Measurements from ENCODE around the gene NUP205.
"Not testable (repeated sequence)": the region's sequence is repeated elsewhere in the genome, so short reads cannot be mapped to it uniquely, and the experiment has no call there.

Gene NUP205

DNA sequence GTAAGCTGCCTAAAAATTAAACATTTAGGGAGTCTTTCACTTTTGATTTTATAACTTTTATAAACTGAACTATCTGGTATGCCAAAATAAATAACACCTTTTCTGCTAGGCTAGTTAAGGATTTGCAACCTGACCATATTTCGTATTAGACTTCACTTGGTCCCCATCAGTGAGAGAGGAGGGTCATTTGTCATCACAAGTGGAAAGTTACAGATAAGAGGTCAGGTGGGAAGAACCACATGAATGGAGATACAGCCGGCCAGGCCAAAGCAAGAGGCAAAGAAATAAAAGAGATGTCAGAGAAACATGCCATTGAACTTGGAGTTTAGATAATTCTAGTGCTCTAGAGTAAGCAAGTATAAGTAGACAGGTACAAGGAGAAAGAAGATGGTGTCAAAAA is 60.1 kb downstream of the NUP205 start:
- DNase-seq (ENCODE audit: low read depth in 2 of 2, low spot score in 1 of 2), result no peak

DNA sequence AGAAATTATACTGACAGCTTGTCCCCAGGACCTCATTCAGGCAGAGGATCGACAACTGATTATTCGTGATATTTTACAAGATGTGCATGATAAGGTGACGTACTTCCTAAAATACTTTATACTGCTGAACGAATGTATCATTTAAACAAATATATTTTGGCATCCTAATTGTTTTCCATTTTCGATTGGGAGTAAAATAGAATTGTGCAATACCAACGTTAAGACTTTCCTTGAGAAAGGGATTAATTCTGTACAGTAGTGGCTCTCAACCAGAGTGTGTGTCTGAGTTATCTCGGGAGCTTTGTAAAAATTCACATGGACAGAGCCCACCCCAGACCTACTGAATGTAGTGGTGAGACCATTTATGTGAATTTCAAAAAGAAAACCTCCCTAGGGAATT is 60.8 kb downstream of the NUP205 start:
- no peak for DNase-seq (ENCODE audit: low read depth in 2 of 2, low spot score in 1 of 2)

DNA sequence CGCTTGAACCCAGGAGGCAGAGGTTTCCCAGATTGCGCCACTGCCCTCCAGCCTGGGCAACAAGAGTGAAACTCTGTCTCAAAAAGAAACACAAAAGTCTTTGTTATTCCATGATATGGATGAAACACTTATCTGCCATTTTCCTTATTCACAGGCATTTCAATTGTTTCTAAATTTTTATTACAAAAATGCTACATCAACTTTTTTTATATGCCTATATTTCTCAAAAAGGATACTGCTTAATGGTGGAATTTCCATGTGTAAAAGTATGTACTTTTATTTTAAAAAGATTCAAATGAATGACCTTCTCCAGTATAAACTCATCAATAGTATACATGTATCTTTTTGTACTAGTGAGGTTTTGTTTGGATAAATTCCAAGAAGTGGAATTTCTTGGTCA is 62.7 kb downstream of the NUP205 start:
- DNase-seq (ENCODE audit: low read depth in 2 of 2, low spot score in 1 of 2), result no peak

DNA sequence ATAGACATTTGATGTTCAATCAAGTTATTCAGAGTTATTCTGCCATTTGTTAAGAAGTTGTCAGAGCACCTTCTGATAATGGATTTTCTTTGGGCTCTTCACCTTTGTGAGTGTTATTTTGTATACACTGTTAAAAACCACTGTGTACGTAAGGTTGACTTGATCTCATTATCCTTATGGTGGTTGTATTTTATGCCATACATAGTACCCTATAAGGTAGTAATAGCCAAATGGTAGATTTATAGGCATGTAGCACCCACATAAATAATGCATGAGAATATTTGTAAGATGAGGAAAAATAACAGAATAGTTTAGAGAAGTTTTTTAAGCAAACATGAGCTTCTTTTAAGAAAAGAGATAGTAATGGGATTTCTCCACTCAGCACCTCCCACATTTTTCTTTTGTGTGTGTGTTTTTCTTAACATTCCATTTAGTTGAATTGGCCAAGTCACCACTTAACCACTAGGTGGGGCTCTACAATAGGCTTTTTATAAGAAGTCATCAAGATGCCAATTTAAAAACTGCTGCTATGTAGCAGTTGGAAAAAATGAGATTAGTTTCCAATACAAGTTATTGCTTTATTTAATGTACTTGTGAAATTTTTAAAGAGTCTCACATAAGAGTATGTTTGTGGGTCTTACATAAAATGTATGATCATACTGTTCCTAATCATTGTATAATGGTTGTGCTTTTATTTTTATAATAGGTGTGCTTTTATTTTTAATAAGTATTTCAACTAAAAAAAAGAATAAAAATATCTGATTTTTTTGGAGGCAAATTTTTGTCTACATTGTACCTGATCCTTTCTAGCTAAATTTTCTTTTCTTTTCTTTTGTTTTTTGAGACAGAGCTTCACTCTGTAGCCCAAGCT is 63.5 kb downstream of the NUP205 start:
- no peak for DNase-seq (ENCODE audit: low read depth in 2 of 2, low spot score in 1 of 2)

DNA sequence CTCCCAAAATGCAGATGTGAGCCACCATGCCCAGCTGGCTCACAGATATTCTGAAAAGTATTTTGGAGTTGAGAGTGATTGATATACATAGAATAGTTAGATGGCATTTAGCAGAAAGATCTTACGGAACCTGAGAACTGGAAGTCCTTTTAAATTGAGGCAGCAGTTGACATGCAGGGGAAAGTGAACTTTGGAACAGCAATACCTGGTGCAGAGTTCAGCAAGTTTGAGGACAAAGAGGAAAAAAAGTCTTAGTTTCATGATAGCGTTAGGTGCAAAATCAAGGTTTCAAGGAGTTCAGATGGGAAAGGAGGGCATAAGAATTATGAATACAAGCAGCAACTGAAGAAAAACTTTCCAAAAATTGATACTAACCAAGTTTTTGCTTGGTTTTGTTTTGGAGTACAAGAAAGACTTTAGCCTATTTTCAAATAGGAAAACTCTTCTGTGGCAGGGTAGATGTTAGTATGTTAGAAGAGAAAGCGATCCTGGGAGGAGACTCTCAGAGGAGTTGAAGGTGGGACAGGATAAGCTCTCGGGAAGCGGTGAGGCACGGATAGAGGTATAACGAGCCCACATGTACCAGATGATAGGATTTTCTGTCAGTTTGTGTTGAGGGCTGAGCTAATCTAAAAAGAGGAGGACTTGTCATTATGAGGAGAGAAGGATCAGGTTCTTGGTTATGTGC is 76.6 kb downstream of the NUP205 start:
- DNase-seq (ENCODE audit: low read depth in 2 of 2, low spot score in 1 of 2), result no peak

DNA sequence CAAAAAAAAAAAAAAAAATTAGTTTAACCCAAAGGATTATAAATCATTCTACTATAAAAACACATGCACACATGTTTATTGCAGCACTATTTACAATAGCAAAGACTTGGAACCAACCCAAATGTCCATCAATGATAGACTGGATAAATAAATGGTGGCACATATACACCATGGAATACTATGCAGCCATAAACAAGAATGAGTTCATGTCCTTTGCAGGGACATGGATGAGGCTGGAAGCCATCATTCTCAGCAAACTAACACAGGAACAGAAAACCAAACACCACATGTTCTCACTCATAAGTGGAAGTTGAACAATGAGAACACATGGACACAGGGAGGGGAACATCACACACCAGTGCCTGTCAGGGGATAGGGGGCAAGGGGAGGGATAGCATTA is 82.0 kb downstream of the NUP205 start:
- DNase-seq (ENCODE audit: low read depth in 2 of 2, low spot score in 1 of 2), result not testable (repeated sequence)

DNA sequence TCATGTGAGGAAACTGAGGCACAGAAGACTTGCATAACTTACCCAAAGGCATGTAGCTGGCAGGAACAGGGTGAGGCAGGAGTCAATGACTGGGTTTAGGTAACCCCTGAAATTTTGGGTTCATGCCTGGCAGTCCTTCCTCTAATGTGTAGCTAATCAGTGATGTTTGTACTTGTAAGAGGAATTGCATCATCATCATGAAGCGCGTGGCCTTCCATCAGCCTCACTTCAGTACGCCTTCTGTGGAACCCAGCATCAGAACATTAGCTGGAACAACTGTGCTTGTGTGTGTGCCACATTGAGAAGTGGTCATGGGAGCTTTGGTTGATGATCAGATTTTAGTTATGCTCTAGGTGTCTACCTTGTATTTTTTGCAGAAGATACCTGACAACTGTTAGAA is 86.4 kb downstream of the NUP205 start:
- no peak for DNase-seq (ENCODE audit: low read depth in 2 of 2, low spot score in 1 of 2)

DNA sequence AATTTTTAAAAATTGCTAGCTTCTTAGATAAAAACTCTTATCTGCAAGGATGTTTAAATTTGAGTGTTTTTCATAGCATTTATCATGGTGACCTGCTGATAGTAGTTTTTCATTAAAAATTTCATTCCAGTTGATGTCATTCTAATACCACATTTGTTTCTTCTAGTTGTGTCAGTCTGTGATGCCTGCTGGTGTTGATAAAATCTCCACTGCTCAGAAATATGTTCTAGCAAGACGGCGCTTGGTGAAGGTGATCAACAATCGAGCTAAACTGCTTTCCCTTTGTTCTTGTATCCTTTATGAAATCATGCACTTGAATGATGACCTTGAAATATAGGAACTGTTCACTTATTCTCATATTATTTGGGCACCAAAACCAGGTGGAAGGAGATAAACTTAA is 87.0 kb downstream of the NUP205 start:
- DNase-seq (ENCODE audit: low read depth in 2 of 2, low spot score in 1 of 2), result no peak

DNA sequence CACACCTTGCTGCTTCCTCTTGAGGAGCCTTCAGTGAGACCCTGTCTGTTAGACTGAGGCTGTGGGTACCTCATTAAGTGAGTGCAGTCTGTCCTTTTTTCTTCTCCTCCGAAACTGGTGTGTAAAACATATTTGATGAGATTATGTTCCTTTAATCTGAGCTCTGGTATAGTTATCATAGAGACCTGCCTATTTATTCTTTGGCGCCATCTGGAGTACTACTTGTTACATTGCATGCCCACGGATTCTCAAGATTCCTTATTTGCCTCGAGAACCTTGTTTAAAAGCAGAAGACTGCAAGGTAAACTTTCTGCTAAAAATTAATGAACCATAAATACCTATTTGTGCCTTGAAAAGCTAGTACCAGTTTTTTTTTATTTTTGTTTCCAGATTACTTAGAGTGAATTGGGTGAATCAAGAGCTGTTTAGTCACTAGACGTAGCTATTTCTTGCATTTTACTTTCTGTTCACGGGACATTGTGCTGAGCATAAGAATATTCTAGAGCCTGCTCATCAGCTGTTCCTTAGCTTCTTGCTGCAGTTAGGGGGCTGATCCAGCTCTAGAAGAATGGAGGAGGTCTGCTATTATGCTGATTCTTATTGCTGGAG is 87.7 kb downstream of the NUP205 start:
- no peak for DNase-seq (ENCODE audit: low read depth in 2 of 2, low spot score in 1 of 2)

DNA sequence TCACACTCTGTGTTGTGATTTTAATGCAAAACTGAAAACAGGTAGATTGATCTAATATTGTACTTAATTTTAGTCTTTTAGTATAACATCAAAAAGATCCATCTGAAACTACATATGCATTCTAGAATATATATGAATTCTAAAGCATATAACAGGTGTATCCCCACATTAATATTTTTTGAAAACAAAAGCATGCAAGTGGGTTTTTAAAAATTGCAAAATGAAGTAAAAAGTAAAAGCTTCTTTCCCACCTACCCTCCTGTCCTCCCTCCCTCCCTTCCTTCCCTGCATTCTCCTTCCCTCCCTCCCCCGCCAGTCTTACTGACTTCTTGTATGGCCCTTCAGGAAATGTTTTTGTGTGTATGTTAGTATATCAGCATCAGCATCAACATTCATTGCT is 90.0 kb downstream of the NUP205 start:
- no peak for DNase-seq (ENCODE audit: low read depth in 2 of 2, low spot score in 1 of 2)

DNA sequence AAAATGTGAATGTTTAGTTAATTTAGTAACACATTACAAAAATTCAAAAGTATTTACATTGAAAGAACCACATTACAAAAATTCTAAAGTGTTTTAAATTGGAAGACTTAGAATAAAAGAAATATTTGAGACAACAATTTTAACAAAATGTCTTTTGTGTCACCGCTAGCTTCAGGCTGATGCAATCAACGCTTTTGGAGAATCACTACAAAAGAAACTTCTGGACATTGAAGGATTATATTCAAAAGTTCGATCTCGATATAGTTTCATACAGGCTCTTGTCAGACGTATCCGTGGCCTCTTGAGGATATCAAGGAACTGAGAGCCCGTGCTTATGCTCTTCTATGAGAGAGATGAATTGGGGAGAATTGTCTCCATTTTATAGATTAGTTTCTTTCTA is 90.5 kb downstream of the NUP205 start:
- DNase-seq (ENCODE audit: low read depth in 2 of 2, low spot score in 1 of 2), result no peak

DNA sequence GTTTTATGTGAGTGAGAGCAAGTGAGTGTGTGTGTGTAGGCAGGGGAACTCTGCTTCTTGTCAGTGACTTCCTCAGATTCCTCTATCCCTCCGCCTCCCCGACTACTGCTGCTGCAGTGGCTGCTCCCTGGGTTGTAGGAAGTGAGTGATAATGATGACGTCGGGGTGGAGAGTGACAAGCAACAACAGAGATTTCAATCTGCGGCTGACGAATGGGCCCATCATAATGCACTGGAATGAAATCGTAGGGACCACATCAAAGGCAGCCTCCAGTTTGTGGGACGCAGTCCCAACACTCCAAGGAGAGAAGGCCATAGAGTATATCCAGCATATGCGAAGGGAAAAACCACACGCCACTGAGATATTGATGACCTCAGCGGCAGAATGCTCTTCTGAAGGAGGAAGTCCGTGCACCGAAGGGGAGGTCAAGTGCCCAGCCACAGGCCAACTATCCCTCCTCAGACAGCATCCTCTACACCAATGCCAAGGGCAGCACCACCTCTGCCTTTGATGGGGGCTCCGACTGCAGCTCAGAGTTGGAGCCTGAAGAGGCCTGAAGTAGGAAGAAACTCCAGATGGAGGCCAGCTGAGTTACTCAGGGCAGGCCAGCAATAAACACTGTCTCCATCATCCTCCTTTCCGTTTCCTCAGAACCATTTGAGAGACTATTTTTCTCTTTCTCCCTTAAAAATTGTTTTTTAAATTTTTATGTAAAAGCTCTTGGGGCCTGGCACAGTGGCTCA is 93.3 kb downstream of the NUP205 start:
- no peak for DNase-seq (ENCODE audit: low read depth in 2 of 2, low spot score in 1 of 2)

DNA sequence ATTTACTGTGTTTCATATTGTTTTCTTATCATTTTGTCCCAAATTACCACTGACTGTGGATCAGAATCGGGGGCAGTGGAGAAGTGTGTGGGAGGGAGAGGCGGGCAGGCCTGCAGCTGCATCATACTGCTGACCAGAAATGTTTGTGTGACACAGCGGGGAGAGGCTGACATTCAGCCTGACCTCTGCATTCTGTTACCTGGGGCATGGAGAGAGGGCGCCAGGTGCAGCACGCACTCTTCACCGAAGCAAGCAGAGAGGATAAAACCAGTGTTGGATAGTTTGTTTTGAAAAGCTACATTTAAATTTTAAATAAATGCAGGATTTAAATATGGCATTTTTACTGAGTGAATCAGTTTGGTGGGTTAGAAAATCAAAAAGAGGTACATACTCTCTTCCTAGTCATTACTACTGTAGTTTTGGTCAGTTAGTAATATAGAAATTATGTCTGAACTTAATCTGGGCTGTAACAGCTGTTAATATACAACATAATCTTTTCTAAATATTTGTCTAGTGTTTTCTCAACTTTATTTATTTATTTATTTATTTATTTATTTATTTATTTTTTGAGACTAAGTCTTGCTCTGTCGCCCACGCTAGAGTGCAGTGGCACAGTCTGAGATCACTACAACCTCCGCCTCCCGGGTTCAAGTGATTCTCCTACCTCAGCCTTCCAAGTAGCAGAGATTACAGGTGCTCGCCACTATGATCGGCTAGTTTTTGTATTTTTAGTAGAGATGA is 95.8 kb downstream of the NUP205 start:
- DNase-seq (ENCODE audit: low read depth in 2 of 2, low spot score in 1 of 2), result no peak

DNA sequence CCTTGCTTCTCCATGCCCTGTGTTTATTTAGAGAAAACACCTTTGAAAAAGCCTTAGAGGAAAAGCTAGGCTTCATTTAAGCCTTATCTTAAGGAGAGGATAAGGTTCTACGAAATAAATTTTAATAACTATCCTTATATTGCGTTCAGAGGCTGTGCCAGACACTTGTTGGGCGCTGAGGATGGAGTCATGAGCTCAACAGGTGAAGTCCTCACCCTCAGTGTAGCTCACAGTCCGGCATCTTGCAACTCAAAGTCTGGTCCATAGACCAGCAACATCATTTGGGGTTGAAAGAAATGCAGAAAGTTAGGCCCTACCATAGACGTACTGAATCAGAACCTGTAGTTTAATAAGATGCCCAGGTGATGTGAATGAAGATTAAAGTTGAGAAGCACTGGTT is 100.8 kb downstream of the NUP205 start:
- no peak for DNase-seq (ENCODE audit: low read depth in 2 of 2, low spot score in 1 of 2)

DNA sequence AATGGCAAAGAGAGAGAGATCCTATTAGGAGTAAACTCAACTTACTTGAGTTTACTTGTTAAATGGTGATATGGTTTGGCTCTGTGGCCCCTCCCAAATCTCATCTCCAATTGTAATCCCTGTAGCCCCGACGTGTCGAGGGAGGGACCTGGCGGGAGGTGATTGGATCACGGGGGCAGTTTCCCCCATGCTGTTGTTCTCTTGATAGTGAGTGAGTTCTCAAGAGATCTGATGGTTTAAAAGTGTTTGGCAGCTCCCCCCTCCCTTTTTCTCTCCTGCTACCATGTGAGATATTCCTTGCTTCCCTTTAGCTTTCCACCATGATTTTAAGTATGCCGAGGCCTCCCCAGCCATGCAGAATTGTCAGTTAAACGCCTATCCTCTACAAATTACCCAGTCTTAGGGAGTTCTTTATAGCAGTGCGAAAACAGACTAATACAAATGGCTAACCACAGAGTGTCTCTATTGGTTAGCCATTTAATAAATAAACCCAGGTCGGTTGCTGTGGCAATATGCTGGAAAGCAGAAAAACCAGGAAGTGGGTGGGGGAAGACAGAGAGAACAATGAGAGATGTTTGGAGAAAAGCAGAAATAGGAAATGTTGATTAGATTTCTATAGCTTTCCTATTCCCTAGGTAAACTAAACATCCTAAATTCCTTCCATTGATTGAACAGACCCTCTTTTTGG is 101.6 kb downstream of the NUP205 start:
- no peak for DNase-seq (ENCODE audit: low read depth in 2 of 2, low spot score in 1 of 2)

DNA sequence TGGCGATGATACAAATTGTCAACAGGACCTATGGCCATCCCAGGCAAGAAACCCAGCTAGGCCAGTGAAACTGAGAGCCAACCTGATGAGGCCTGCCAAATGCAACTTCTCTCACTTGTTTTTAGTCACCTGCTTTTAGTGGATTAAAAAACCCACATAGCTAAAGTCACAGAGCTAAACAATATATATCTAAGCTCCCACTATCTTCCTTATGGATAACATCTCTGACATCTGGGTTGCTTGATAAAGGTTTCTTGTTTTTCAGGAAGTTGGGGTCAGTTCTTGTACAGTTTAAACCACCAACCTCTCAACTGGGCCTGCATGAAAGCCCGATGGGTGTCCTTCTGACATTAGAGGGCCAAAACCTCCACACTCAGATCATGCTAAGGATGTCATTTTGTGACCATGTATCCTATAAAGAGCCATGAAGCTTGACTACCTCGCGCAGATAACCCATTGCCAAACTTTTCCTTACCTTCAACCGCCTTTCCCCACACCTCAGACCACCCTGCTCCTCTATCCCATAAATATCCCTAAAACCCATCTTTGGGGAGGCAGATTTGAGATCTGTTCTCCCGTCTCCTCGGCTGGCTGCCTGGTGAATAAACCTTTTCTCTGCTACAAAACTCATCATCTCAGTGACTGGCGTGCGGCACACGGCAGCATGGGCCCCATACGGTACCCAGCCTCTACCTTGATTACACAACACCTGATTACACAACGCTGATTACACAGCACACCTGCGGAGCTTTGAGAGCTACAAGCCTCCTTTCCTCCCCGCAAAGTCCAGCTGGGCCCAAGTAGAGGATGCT is 103.8 kb downstream of the NUP205 start:
- DNase-seq (ENCODE audit: low read depth in 2 of 2, low spot score in 1 of 2), result no peak

DNA sequence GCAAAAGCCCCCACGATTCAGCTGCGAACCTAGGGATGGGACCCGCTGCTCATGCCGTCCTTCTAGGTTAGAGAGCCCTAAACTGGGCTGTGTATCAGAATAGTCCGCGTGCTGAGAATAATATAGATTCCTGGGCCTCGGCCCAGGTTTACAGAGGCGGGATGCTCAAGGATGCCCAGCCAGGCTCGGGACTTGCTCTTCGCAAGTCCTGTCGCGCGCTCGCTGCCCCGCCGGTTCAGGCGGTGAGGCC is 104.3 kb downstream of the NUP205 start:
- DNase-seq (ENCODE audit: low read depth in 2 of 2, low spot score in 1 of 2), result no peak

DNA sequence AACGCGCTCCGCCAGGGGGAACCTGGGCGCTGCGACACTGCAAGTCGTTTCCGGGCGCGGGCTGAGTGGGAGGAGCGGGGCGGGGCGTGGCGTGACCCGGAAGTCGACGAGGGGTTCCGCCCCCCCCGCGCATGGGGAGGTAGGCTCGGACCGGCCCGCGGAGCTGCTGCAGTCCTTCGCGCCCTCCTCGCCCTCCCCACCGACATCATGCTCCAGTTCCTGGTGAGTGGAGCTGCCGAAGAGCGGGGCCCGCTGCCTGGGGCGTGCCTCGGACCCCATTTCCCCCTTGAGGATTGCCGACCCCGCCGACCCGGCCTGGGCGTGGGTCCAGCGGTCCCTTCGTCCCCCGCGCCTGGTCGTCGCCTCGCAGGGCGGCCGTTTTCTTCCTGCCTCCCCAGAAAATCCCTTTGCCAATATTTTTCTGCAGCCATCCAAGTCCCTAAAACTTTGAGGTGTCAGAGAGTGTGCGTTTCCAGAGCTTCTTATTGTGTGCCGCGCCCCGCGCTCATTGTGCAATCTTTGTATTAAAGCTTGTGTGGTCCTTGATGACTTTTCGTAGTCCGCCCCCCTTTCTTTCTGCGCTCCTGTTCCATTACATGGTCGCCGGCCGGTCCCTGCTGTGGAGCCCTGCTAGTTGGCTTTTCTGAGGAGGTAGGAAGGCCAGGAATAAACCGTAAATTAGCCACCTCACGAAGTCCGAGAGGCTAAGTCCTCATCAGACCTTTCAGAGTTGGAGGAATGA is 104.8 kb downstream of the NUP205 start, which contains the start of gene STMP1:
STMP1 (plus strand) TSS at position 142 of the 742 bp plus-strand sequence.
- peak; percentile 96 to 97 for DNase-seq (ENCODE audit: low read depth in 2 of 2, low spot score in 1 of 2)

DNA sequence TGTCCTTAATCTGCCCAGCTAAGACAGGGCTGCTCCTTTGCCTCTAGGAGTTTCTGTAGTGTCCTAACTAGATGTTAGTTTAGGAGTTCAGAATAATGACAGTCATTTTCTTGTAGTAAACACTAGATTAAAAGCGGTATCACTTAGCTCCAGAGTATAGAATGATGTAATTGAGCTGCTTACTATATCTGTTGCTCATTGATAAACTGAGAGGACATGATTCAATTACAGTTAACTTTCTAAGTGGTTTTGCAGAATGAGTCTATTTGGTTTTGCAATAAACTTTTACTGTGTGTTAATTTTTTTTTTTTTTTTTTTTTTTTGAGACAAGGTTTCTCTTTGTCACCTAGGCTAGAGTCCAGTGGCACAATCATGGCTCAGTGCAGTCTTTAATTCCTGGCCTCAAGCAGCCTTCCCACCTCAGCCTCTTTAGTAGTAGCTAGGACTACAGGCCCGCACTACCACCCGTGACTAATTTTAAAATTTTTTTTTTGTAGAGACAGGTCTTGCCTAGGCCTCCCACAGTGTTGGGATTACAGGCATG is 106.4 kb downstream of the NUP205 start:
- no peak for DNase-seq (ENCODE audit: low read depth in 2 of 2, low spot score in 1 of 2)
